CD14-positive monocyte (primary cell): ENCODE measurements around the gene TMEM88. TPM values are rescaled to one million over a fixed set of nuclear protein-coding genes. Genes with fewer than 3 reads are reported as not detected.

Experiments
- DNase-seq, 3 donors: peaks; one replicate each; pipeline ENCODE4 v3.0.0-alpha.2; 2011 to 2022
- H2AFZ ChIP-seq: 2 replicates; pipeline ENCODE4 v1.6.0; 2012; ENCODE audit warnings: mild to moderate bottlenecking, low read depth, low read length, inconsistent platforms; ENCODE audit not compliant: insufficient read depth, poor library complexity, severe bottlenecking
- H3K27ac ChIP-seq, 2 donors: 1 replicate in 1 of 2; 2 replicates in 1 of 2; pipeline ENCODE4 v1.5.1; 2012 to 2013; ENCODE audit warnings: low read length in 2 of 2, control low read depth in 1 of 2, inconsistent platforms in 1 of 2, low read depth in 1 of 2, mild to moderate bottlenecking in 1 of 2
- H3K27me3 ChIP-seq, 2 donors: one replicate each; pipeline versions ENCODE4 v1.6.0 to v1.6.1; 2011 to 2013; ENCODE audit warnings: low read length in 2 of 2; ENCODE audit not compliant: control insufficient read depth in 2 of 2, insufficient read depth in 2 of 2
- H3K36me3 ChIP-seq, 2 donors: replicated peaks in 1 of 2; 1 replicate in 1 of 2; 2 replicates in 1 of 2; pipeline versions ENCODE4 v1.5.1 to v1.6.1; 2012 to 2013; ENCODE audit warnings: low read length in 2 of 2, control low read depth in 1 of 2, inconsistent platforms in 1 of 2, mild to moderate bottlenecking in 1 of 2; ENCODE audit not compliant: insufficient read depth in 2 of 2, control insufficient read depth in 1 of 2
- H3K4me1 ChIP-seq, 2 donors: 1 replicate in 1 of 2; 2 replicates in 1 of 2; pipeline versions ENCODE4 v1.5.1 to v1.6.1; 2012 to 2013; ENCODE audit warnings: low read length in 2 of 2, control low read depth in 1 of 2, inconsistent platforms in 1 of 2, mild to moderate bottlenecking in 1 of 2, moderate library complexity in 1 of 2; ENCODE audit not compliant: insufficient read depth in 2 of 2, control insufficient read depth in 1 of 2
- H3K4me2 ChIP-seq: replicated peaks from 2 replicates; pipeline ENCODE3; 2012; ENCODE audit warnings: low read length, moderate library complexity, mild to moderate bottlenecking; ENCODE audit not compliant: poor library complexity, severe bottlenecking; ENCODE audit errors: extremely low read depth
- H3K4me3 ChIP-seq, 3 experiments: fragments of 200-600 bp in 1 of 3; sonication (generic) in 1 of 3; replicated peaks in 1 of 3; 1 replicate in 2 of 3; 2 replicates in 1 of 3; pipeline ENCODE4 v1.5.1; 2011 to 2013; ENCODE audit warnings: low read length in 3 of 3, mild to moderate bottlenecking in 3 of 3, control low read depth in 2 of 3, low read depth in 2 of 3, inconsistent platforms in 1 of 3, moderate library complexity in 1 of 3
- H3K79me2 ChIP-seq: 2 replicates; pipeline ENCODE4 v1.6.0; 2012; ENCODE audit warnings: mild to moderate bottlenecking, control low read depth, inconsistent platforms, low read length, moderate library complexity; ENCODE audit not compliant: insufficient read depth
- H3K9ac ChIP-seq: 2 replicates; pipeline ENCODE4 v1.6.0; 2017; ENCODE audit warnings: low read length, mild to moderate bottlenecking; ENCODE audit not compliant: insufficient read depth, poor library complexity, severe bottlenecking
- H3K9me3 ChIP-seq, 2 donors: replicated peaks in 1 of 2; 1 replicate in 1 of 2; 2 replicates in 1 of 2; pipeline versions ENCODE4 v1.5.1 to v1.6.1; 2012 to 2013; ENCODE audit warnings: low read length in 2 of 2, control low read depth in 1 of 2; ENCODE audit not compliant: control insufficient read depth in 1 of 2, insufficient read depth in 1 of 2
- H4K20me1 ChIP-seq: 2 replicates; pipeline ENCODE4 v1.6.0; 2012; ENCODE audit warnings: mild to moderate bottlenecking, low read length, control low read depth, moderate library complexity; ENCODE audit not compliant: insufficient read depth
- H3K27ac Mint-ChIP-seq, 7 donors: one replicate each; pipeline ENCODE4 v1.8.0; 2020; ENCODE audit warnings: mild to moderate bottlenecking in 7 of 7, mixed read lengths in 7 of 7, moderate library complexity in 6 of 7, inconsistent platforms in 2 of 7
- H3K27me3 Mint-ChIP-seq, 3 donors: one replicate each; pipeline ENCODE4 v1.8.0; 2021 to 2022; ENCODE audit warnings: low read depth in 3 of 3, mild to moderate bottlenecking in 3 of 3, mixed read lengths in 3 of 3, moderate library complexity in 3 of 3, inconsistent platforms in 1 of 3
- H3K36me3 Mint-ChIP-seq, 2 donors: one replicate each; pipeline ENCODE4 v1.8.0; 2020; ENCODE audit warnings: mixed read lengths in 2 of 2, inconsistent platforms in 1 of 2, mild to moderate bottlenecking in 1 of 2
- H3K4me1 Mint-ChIP-seq: one replicate; pipeline ENCODE4 v1.8.0; 2020; ENCODE audit warnings: mild to moderate bottlenecking, mixed read lengths
- H3K4me3 Mint-ChIP-seq, 2 donors: one replicate each; pipeline ENCODE4 v1.8.0; 2020; ENCODE audit warnings: mild to moderate bottlenecking in 2 of 2, mixed read lengths in 2 of 2, moderate library complexity in 1 of 2
- H3K9me3 Mint-ChIP-seq, 7 donors: one replicate each; pipeline ENCODE4 v1.8.0; 2020 to 2022; ENCODE audit warnings: mixed read lengths in 7 of 7, mild to moderate bottlenecking in 6 of 7, moderate library complexity in 6 of 7, inconsistent platforms in 2 of 7
- WGBS: methylation state at CpG from one replicate; pipeline ENCODE4 v1.1.5; 2013; ENCODE audit warnings: missing lambda C conversion rate; ENCODE audit not compliant: insufficient coverage; 5-methylcytosine and 5-hydroxymethylcytosine counted together
- intact Hi-C, 2 donors: fragments of 100-400 bp; cut with micrococcal nuclease; formaldehyde crosslinking; loops; one replicate each; pipeline versions ENCODE4 v1.15.0 to v1.15.1; 2023
- polyA plus RNA-seq, 3 donors: library from polyadenylated mRNA; depleted of rRNA in 1 of 3; unstranded in 2 of 3; stranded (reverse) in 1 of 3; fragments of 300-500 nt in 2 of 3; fragments of >200 nt in 1 of 3; fragmentation: Illumina TruSeq in 2 of 3; gene quantifications; 1 replicate in 2 of 3; 2 replicates in 1 of 3; pipeline ENCODE4 v1.2.3, GENCODE V29; 2012 to 2021
- TF ChIP-seq, protein P1 (sequence below): fragments of 200-600 bp; IDR thresholded peaks from one replicate; pipeline ENCODE4 v1.8.0; 2022; ENCODE audit warnings: antibody characterized with exemption, mild to moderate bottlenecking

The TMEM88 gene
- polyA plus RNA-seq, 3 donors: 10.2 TPM; not detected in 2

DNA sequence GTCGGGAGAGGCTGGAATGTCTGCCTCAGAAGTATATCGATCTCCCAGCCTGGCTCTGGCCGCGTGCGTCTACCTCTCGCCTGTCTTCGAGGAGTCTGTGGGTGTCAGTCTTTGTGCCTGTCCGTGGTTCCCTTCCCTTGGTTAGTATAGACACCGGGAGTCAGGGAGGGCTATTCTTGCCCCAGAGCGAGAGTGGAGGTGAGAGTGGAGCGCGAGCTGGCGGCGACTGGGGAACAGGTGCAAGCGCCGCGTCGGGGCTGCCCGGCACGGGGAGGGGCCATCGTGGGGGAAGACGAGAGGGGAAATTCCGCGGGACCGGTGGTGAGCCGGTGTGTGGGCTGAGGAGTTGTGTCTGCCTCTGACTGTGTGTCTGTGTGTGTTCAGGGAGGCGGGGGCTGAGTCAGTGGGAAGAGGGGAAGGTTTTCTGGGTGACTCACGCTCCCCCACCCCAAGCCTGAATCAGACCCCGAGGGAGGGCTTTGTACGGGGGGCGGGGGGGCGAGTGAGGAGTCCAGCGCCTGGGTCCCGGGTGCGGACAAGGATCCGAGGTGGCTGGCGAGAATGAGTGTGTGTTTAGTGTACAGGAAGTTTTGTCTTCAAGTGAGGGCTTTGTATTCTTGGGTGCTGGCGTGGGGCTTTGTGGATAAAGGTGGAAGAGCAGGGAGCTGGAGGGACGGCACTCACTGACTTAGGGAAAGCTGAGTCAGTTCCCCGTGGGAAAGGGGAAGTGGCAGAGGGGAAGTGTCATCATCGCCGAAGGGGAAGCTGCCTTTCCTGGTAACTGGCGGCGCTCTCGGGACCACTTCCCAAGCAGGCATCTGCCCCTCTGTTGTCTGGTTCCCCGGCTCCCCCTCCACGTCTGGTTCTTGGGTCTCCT is 12.2 kb upstream of the TMEM88 start:
- Histone ChIP-seq H3K9ac (peak overlapping the region; percentile 100), H3K4me3 (peak overlapping the region; percentile 79 to 92 (median 81)), H4K20me1 (peaks cover 40% of the 10 kb centered on the region), H3K79me2 (peaks cover 70% of the 10 kb centered on the region), H2AFZ (no peak overlapping the region), H3K27ac (peak overlapping the region; percentile 98 to 100), H3K4me2 (peak overlapping the region; percentile 78), H3K4me1 (peaks cover 47 to 49% of the 10 kb centered on the region in 2 donors), H3K9me3 (no peaks in the 10 kb centered on the region), H3K27me3 (no peaks in the 10 kb centered on the region), H3K36me3 (peaks cover 23 to 26% of the 10 kb centered on the region in 2 donors)
- Mint-ChIP-seq H3K4me3 (peak overlapping the region; percentile 98 to 99), H3K27me3 (peaks cover 0 to 14% (median 6%) of the 10 kb centered on the region in 3 donors), H3K36me3 (peaks cover 37 to 53% of the 10 kb centered on the region in 2 donors), H3K4me1 (peaks cover 41% of the 10 kb centered on the region), H3K9me3 (peaks cover 0 to 5% (median 0%) of the 10 kb centered on the region in 7 donors), H3K27ac (peak overlapping the region; percentile 97 to 100 (median 100))
- peak; percentile 98 to 100 (median 99) for DNase-seq
- WGBS: under 1% methylated on average over 33 of the region's 47 CpGs
- intact Hi-C loops: loop anchor here (2.0 to 5.0 kb wide), 6 partner anchors 14 to 360 kb away; partner anchors contain the start of genes CD68 (in 2 of the 2), NAA38 (in 2 of the 2), CNTROB (in 1 of the 2) and POLR2A (in 1 of the 2)
- TF ChIP-seq, protein P1, sequence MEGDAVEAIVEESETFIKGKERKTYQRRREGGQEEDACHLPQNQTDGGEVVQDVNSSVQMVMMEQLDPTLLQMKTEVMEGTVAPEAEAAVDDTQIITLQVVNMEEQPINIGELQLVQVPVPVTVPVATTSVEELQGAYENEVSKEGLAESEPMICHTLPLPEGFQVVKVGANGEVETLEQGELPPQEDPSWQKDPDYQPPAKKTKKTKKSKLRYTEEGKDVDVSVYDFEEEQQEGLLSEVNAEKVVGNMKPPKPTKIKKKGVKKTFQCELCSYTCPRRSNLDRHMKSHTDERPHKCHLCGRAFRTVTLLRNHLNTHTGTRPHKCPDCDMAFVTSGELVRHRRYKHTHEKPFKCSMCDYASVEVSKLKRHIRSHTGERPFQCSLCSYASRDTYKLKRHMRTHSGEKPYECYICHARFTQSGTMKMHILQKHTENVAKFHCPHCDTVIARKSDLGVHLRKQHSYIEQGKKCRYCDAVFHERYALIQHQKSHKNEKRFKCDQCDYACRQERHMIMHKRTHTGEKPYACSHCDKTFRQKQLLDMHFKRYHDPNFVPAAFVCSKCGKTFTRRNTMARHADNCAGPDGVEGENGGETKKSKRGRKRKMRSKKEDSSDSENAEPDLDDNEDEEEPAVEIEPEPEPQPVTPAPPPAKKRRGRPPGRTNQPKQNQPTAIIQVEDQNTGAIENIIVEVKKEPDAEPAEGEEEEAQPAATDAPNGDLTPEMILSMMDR: no peak

DNA sequence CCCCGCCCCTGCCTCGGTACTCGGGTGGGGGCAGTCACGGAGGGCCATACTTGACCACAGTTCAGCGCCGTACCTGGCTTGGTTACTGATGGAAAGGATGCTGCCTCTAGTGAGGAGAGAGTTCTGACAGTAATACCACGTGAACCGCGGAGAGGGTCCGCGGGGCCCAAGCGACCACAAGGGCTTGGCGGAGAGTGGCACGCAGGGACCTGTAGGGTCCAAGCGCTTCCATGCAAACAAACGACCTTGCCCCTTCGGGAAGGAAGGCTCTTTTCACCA is 11.7 kb upstream of the TMEM88 start:
- peaks cover 46% of the 10 kb centered on the region for H4K20me1 ChIP-seq
- Mint-ChIP-seq H3K4me1 (peaks cover 37% of the 10 kb centered on the region), H3K36me3 (peaks cover 38 to 59% of the 10 kb centered on the region in 2 donors), H3K9me3 (peaks cover 0 to 5% (median 0%) of the 10 kb centered on the region in 7 donors), H3K27me3 (peaks cover 0 to 14% (median 6%) of the 10 kb centered on the region in 3 donors), H3K4me3 (peak overlapping the region; percentile 98 to 99), H3K27ac (peak overlapping the region; percentile 97 to 100 (median 100))
- H3K9ac ChIP-seq: peak overlapping the region; percentile 100
- no peak overlapping the region for H2AFZ ChIP-seq
- peak overlapping the region; percentile 78 for H3K4me2 ChIP-seq
- DNase-seq: no peak
- H3K4me1 ChIP-seq: peaks cover 43 to 45% of the 10 kb centered on the region in 2 donors
- H3K27me3 ChIP-seq: no peaks in the 10 kb centered on the region
- H3K27ac ChIP-seq: peak overlapping the region; percentile 98 to 100
- no peaks in the 10 kb centered on the region for H3K9me3 ChIP-seq
- under 1% methylated on average over 17 of the region's 17 CpGs for WGBS
- TF ChIP-seq, protein P1: no peak
- H3K79me2 ChIP-seq: peaks cover 70% of the 10 kb centered on the region
- intact Hi-C loops: loop anchor here (2.0 to 5.0 kb wide), 6 partner anchors 14 to 361 kb away; partner anchors contain the start of genes CD68 (in 2 of the 2), NAA38 (in 2 of the 2), CNTROB (in 1 of the 2) and POLR2A (in 1 of the 2)
- peaks cover 27 to 31% of the 10 kb centered on the region in 2 donors for H3K36me3 ChIP-seq
- H3K4me3 ChIP-seq: peak overlapping the region; percentile 79 to 92 (median 81)
